C4-2B (cell line): ENCODE data around the gene MBD6.

ENCODE experiments used
- CTCF ChIP-seq: fragments of 450-650 bp; conservative IDR thresholded peaks from 2 replicates; pipeline ENCODE4 v1.5.1; 2017; ENCODE audit warnings: mild to moderate bottlenecking
- ZFX ChIP-seq: fragments of 450-650 bp; IDR thresholded peaks from 2 replicates; pipeline ENCODE4 v1.6.1; 2017

- TF ChIP-seq CTCF (no peak), ZFX (no peak)
These were observed 6.6 kb upstream of the MBD6 start for GRCh38 chr12:57515934-57516541.
